COLO668 (cell line): ENCODE results near the gene NRM.

ENCODE experiments used
- DNase-seq: peaks from one replicate; lab custom pipeline; 2025; ENCODE audit not compliant: unreplicated experiment; lab: John Stamatoyannopoulos, UW

The NRM gene

DNA sequence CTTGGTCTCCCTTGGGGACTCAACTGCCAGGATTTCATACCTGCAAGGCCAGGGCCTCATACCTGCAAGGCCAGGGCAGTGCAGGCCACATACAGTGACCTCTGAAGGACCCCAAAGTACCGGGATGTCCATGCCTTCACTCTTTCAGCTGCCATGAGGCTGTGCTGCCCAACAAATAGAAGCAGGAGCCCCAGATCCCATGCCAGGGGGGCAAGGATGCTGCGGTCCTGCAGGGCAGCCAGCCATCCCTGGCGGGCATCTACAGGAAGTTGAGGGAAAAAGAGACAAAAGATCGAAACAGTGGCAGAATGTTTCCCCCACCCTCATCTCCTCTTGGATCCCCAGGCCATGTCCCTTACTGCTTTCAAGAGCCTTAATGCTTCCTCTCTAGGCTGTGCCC is 799 bp downstream of the NRM start:
- DNase-seq: no peak

DNA sequence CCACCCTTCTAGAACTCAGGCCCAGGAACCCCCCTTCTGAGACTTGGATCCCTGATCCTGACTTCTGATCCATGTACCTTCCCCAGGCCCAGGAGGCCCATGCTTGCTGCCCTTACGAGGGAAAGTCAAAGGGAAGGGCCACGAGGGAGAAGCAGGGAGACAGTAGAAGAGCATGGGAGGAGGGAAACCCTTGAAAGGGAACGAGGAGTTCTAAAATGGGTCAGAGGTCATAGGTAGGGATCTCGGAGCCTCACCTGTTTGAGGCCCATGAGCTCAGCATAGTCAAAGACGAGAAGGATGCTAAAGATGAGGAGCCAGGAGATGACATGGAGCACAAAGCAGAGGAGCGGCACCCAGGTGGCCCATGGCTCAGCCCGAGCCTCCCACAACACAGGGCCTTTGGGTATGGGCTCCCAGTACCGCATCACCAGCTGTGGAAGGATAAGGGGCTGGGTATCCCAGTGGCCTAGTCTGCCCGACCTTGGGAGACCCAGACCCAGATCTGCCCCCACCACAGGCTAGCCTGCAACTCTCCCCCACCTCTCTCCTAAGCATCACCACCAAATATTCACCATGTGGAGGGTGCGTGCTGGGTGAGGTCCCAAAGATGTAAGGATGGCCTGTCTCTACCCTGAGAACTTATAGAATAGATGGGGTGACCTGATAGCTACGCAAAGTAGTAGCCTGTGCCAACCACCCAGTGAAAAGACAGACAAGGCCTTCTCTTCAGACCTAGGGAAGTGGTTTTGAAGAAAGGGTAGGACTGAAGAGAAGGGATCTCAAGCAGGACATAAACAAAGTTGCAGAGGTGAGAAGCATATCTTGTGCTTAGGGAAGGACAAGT is 1.5 kb downstream of the NRM start:
- no peak for DNase-seq

DNA sequence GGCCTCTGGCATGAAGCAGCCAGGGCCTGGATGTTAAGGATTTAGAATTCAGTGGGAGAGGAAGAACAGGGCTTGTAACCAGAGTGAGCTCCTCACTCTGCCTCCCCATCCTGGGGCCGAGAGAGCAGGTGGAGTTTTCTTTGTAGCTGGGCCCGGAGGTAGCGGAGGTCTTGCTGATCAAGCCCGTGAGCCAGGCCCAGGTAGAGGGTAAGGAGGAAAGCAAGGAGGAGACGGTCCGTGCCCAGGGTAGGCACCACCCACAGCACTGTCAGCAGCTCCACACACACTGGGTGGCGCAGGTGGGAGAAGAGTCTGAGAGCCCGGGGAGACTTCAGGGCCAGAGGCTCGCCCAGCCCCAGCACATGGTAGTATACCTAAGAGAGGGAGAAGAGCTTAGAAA is 2.2 kb downstream of the NRM start:
- DNase-seq: peak; percentile 39

DNA sequence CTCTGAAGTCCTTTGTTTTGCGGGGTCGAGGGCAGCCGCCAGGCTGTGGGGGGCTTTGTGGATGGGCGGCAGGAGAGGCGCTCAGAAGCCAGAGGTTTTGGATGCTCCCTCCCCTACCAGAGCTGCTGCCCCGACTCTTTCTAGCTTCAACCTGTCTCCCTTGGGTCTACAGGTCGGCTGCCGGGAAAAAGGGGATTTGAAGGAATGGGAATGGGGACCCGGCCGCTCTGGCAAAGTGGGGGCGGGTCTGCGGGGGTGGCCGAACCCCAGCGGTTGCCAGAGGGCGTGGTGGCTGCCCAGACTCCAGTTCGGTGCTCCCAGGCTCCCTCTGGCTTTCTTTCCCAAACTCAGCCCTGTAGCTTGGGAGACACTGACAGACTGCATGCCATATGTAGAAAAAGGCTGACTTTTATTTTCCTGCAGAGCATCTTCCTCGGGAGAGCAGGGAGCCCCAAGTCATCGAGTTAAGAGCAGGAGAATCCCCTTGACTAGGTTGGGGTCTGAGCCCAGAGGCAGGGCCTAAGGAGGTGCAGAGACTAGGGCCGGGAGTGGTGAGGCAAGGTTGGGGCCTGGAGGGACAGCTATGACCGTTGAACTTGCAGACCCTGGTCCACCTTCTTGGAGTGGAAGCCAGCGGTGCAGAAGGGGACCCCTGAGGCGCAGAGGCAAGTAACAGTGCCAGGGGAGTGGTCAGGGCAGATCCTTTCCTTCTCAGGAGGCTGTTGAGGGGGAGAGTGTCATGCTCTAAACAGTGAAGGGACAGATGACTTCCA is 2.9 kb downstream of the NRM start:
- DNase-seq: peak; percentile 32

GRCh38 chr6:30686908-30687658 is 3.7 kb downstream of the NRM start:
- DNase-seq: peak; percentile 89

- DNase-seq: peak; percentile 52
Measured at GRCh38 chr6:30686009-30686907, 4.5 kb downstream of the NRM start, which contains the start of gene PPP1R18. TSS of gene PPP1R18 (minus strand) at chr6:30686645. CDS start at chr6:30686018, 627 bp downstream.

DNA sequence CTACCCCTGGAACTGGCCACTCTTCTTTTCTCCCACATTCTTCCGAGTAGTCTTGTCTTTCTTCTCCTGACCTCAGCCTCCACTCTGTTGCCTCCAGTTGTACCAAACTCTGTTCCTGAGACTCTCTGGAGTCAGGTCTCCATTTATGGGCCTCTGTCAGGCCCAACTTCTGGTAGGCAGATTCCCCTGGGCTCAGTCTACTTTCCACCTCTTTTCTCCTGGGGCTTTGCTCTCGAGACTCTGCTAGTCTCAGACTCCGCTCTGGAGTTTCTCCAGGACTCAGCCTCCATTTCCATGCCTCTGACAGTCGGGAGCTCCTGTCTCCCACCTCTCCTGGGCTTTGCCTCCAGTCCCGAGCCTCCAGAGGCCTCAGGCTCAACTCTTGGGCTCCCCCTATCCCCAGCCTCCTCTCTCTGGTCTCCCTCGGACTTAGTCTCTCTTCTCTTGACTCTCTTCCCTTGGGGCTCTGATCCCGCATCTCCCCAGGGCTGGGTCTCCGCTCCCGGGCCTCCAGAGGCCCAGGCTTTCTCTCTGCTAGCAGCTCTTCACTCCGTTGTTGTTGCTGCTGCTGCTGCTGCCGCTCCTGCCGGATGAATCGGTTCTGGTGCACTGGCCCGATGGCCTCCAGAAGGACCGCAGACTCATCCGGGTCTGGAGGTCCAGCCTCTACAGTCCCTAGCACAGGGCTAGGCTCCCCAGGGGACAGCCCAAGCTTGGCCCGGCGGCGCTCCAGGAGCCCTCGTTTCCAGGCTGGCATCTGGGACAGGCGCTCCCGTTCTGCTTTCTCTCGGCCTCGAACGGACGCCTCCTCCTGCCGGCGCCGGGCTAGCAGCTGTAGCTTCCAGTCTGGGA is 5.4 kb downstream of the NRM start:
- DNase-seq: no peak

DNA sequence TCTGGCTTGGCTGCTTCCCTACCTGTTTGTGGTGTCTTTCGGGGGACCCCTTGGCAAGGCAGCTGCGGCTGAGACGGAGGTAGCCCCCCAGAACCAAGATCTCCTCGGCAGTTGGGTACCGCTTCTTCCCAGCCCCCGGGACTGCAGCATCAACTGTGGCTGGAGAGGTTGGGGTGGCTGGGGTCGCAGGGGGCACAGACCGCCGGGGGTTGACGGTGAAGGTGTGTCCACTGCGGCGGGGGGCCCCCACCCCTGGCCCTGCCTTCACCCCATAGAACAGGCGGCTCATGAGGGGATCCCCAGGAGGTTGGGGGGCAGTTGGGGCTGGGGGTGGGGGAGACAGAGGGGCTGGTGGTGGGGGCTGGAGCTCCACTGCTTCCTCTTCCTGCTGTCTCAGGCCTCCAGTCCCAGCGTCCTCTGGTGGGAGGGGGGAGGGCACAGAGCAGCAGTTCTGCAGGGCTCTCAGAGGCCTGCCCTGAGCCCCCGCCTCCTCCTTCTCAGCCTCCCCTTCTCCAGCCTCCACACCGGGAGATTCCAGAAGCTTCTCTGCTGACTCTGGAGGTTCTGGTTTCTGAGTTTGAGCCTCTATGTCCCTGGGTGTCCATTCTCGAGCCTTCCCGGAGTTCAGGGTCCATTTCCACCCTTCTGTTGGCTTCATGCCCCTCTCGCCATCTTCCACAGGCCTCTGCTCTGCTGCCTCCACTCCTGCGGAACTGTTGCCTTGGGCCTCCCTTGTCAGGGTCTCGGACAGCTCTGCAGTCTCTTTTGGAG is 6.2 kb downstream of the NRM start:
- DNase-seq: peak; percentile 8

DNA sequence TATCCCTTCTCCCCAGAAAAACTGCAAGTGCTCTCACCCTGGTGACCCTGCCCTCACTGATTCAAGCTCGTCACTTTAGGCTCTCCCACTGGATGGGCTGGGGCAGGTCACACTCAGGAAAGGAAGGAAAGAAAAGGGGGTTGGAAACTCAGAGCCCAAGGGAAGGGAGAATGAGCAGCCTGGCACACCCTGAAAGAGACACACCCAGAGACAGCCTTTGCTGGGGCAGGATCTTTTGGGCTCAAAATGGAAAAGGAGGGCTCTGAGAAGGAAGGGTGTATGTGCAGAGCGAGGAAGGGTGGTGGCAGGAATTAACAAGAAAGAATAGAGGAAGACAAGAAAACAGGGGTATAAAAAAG is 6.8 kb downstream of the NRM start:
- no peak for DNase-seq

DNA sequence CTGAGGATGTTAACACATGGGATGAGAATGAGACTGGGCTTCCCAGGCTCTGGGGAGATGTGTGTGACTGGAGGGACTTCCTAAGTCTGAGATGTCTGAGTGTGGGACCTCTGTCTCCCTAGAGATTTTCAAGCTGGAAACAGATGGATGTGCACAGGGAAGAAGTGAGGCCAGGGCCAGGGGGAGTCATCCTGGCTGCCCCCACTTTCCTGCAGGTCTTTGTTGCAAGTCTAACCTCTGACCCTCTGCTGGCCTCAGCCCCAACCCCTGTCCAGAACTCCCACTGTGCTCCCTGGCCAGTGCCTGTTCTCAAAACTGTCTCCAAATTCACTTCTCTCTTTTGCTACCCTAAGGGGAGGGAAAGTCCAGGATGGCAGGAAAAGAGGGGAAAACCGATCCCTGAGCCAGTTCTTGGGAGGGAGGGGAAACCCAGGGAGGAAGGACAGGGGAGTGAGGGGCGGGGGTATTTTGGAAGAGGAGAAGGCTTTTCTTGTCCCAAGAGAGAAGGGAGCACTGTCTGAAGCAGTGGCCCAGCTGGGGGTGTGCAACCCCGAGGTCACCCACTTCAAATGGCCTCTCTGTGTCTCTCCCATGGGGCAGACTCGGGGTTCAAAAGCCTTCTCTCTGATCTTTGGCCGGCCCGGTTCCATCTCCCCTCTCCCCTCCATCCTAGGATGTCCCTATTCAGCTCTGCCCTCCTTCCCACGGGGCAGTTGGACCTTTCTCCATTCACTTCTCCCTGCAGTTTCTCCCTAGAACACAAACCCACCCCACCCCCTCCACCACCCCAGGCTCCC is 7.4 kb downstream of the NRM start:
- no peak for DNase-seq

DNA sequence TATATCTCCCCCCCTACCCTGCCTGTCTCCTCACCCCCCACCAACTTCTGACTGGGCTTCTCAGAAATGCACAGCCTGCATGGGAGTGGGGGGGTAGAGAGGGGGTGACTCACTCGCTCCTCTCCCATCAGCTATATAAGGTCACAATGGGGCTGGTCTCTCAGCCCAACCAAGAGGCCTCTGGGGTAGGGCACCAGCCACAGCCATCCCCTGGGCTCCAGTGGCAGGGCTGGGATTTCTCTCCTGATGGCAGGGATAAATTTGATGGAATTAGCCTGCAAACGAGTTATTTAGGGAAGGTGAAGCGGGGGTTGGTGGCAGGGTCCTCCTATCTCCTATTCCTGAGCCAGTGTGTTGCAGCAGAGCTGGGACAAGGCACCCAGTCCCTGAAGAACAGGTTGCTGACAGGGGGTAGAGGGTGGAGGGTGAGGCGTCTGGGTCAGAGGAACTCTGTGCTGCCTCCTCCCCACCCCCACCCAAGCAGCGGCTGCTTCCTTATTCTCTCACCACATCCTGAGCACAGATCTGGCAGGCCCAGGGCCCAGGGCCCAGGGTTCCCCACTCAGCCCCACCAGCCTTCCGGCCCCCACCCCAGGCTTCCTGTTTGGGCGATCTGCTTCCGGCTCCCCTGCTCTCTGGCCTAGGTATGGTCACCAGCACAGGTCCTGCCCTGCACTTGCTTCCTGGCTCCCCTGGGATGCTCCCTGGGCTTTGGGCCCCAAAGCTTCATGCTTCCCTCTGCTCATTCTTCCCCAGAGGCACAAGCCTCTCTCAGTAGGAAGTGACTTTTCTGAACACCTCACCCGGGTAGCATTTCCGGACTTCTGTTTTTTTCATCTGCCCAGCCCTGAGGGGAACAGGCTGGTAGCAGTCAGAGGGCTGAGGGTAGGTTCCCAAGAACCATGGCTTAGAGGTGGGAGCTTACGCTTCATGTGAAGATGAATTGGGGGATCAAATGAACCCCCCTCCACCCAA is 8.4 kb downstream of the NRM start:
- peak; percentile 54 for DNase-seq

DNA sequence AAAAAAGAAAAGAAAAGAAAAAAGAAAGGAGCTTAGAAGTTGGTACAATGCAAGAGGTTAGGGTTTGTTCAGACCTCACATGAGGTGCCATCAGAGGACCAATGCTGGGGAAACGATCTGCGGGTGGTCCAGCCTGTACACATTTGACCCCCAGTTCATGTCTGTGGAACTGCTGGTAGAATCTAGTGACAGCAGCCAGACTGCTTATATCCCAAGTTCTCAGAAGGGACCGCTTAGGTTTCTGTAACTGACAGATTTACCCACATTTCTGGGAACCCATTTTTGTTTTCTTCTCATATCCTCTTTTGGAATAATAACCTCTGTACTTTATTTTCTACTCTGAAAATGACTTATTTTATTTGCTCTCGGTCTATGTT is 9.0 kb downstream of the NRM start:
- no peak for DNase-seq

DNA sequence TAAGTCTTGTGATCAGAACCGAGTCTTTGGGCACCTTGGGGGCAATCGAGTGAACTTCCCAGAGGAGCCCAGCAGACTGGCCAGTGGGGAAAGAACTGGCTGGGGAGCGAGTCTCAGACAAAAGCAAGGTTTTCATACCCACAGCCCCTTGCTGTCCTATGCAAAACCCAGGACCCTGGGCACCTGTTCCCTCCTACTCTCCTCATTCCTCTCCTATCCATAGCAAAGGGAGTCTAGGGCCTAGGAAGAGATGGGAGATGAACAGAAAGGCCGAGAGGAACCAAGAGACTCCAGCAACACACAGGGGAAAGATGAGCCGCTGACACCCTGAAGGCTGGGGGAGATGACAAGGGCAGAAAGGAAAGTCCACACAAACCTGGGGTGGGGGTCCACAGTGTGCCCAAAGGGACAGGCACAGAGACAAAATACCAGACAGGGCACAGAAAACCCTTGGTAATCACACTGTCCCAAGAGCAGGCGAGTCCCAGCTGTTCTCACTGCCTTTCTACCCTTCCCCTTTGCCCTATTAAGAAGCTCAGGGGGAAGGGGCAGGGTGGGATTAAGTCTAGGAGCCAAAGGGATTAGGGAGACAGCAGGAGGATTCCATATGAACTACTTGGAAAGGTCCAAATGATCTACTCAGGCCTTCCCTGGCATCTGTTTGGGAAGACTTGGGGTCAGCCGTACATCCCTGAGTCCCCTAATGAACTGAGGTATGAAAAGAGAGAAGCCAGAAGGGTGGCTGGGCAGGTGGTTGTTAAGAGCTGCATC is 10.8 kb downstream of the NRM start:
- DNase-seq: no peak

DNA sequence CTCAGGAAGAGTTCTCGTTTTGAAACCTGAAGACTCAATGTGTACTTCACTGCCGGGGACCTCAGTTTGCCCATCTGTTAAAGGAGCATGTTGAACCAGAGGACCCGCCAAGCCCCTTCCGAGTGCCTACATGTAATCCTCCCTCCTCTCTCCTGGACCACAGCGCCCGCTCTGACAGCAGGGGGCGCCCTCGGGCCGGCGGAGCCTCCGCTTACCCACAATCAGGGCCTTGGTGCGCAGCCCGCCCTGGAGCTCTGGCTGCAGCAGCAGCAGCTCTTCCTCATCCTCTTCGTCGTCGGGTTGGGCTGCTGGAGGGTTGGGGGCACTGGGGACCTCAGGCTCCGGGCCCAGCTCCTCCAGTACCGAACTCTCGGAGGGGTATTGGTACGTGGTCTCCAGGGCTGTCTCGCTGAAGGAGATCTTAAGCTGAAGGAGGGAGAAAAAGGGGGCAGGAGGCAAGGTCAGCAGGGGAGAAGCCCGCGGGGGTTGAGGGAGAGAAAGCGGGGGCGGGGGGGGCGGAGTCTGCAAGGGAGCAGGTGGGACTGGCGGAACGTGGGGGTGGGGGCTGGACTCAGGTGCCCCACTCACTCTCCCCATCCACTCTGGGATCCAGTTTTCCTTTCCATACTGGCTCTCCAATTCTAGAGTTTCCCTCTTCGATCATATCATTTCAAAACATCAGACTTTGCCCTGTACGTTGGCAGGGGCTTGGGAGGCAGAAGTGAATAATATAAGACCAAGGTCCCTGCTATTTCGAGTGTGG is 11.6 kb downstream of the NRM start:
- peak; percentile 73 for DNase-seq

DNA sequence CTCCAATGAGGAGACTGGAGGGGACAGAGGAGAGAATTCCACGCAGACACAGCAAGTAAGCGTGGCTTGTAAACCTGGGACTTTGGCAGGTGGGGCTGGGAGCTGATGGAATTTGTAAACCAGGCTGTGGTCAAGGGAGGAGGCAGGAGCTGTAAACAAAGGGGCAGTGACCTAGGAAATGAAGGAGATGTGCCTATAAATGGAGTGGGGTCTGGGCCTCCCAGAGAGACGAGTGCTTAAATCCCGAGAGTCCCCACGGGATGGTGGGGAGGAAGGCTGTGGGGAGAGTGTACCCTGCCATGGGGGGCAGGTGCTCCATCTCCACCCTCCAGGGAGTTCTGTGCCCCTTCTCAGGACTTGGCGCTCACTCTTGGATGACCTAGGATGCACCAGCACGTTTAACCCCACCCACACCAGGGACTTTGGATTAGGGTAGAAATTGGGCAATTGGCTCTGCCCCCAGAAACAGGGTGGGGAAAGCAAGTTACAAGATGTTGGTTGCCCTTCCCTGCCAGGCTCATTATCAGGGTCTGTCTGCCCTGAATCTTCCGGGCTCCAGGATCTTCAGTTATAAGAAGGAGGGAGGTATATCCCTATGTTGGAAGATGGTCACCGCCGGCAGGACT is 14.0 kb downstream of the NRM start:
- no peak for DNase-seq
